ENCODE results near the gene OTUB1. TPM values are rescaled to one million over a fixed set of nuclear protein-coding genes. Genes with fewer than 3 reads are reported as not detected.
A peak's percentile ranks its signal among the peaks of the same experiment; 100 is the strongest.

OTUB1 gene, protein sequence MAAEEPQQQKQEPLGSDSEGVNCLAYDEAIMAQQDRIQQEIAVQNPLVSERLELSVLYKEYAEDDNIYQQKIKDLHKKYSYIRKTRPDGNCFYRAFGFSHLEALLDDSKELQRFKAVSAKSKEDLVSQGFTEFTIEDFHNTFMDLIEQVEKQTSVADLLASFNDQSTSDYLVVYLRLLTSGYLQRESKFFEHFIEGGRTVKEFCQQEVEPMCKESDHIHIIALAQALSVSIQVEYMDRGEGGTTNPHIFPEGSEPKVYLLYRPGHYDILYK
- total RNA-seq, result 10 to 100 TPM; 37.0 to 42.1 TPM
- polyA plus RNA-seq, result 10 to 100 TPM; 37.7 to 67.9 TPM
- long read RNA-seq, donor 1, transcript OTUB1-201 (6 exons, 2,493 nt), result minor isoform, 15 of 77 reads
- long read RNA-seq, donor 1, transcript OTUB1-209 (7 exons, 1,729 nt), result major isoform, 54 of 77 reads
- long read RNA-seq, donor 1, partial matches to known transcripts, result 2 of 77 reads
- long read RNA-seq, donor 1, other reads (novel, unspliced or antisense), result 6 of 77 reads
- long read RNA-seq, donor 2, transcript OTUB1-201 (6 exons, 2,493 nt), result minor isoform, 6 of 49 reads
- long read RNA-seq, donor 2, transcript OTUB1-209 (7 exons, 1,729 nt), result major isoform, 38 of 49 reads
- long read RNA-seq, donor 2, partial matches to known transcripts, result 2 of 49 reads
- long read RNA-seq, donor 2, other reads (novel, unspliced or antisense), result 3 of 49 reads

DNA sequence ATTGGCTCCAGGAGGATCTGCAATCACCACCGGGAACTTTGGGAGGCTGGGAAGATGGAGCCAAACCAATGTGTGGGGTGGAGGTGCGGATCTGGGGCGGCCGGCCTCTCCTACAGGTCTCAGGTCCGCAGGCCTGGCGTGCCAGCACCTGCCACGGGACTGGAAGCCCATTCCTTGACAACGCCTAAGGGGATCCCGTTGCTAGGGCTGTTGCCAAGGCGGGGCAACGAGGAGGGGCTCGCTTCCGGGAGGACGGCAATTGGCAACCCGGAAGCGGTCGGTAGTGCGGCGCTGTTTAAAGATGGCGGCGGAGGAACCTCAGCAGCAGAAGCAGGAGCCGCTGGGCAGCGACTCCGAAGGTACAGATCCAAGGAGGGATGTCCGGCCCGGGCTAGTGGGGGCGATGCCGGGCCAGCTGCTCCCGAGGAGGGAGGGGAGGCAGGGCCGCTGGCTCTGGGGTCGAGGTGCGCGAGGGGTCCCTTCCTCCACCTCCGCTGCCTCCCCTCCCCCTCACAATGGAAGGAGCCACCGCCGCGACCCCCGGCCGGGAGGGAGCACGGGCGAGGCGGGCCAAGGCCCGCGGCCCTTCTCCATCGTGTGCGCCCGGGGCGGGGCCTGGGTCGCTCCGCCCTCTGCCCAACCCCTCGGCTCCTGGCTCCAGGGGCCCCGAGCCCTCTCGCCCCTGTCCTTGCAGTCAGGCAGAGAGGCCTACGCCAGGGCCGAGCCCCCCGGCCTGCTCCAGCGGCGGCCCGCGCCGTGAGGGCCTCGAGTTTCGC, at the start of gene OTUB1:
OTUB1 (plus strand) TSS at position 283 of the 776 bp plus-strand sequence; CDS start at position 302, 19 bp downstream.
- DNase-seq (peak; percentile 96 to 97), ATAC-seq (ENCODE audit: low FRiP score) (peak; percentile 95)
- Histone ChIP-seq H3K4me3 (ENCODE audit: low read length in 2 of 2) (peak within 1 kb of the TSS; percentile 80 to 85), H3K36me3 (ENCODE audit: control insufficient read depth in 1 of 2, insufficient read depth in 2 of 2, low read length in 1 of 2) (no peaks in the 10 kb centered on the region), H3K27me3 (ENCODE audit: control insufficient read depth in 1 of 2, insufficient read depth in 2 of 2, low read length in 1 of 2) (no peaks in the 10 kb centered on the region), H3K9me3 (ENCODE audit: control insufficient read depth, low read length) (no peaks in the 10 kb centered on the region), H3K4me1 (ENCODE audit: control insufficient read depth in 1 of 2, insufficient read depth in 2 of 2, low read length in 2 of 2) (no peaks in the 10 kb centered on the region), H3K27ac (ENCODE audit: low read depth in 1 of 2, low read length in 2 of 2) (peak within 1 kb of the TSS in 1 of 2 donors; percentile 58)
- WGBS, 2 donors, result 0% methylated on average over 42 to 63 of the region's 63 CpGs
- intact Hi-C loops (cut with DNase I), result no loop called here

DNA sequence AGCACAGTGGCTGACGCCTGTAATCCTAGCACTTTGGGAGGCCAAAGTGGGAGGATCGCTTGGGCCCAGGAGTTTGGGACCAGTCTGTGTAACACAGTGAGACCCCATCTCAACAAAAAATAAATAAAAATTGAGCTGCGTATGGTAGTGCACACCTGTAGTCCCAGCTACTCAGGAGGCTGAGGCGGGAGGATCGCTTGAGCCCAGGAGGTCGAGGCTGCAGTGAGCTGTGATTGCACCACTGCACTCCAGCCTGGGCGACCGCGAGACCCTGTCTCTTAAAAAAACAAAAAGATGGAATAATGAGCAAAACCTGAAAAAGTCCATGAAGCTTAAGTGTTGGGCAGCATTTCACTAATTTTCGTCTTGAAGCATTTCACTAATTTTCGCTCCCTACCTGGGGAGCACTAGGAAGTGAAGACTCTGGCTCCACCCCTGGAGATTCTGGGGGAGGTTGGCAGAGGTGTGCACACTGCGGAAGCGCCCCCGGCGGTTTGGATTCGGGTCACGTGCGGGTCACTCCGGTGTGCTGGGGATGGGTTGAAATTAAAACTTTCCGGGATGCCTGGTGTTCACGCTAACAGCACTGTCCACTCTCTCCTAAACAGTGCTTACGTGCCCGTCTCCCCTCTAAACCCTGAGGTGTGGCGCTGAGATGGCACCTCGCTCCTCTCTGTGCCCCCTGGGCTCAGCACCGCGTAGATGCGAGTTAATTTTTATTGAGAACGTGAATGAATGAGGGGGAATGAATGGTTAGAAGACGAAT, 48.3 kb upstream of the OTUB1 start:
- Histone ChIP-seq H3K27ac (ENCODE audit: low read depth in 1 of 2, low read length in 2 of 2) (peak overlapping the region in 1 of 2 donors; percentile 48), H3K9me3 (ENCODE audit: control insufficient read depth, low read length) (no peaks in the 10 kb centered on the region), H3K4me1 (ENCODE audit: control insufficient read depth in 1 of 2, insufficient read depth in 2 of 2, low read length in 2 of 2) (no peaks in the 10 kb centered on the region), H3K27me3 (ENCODE audit: control insufficient read depth in 1 of 2, insufficient read depth in 2 of 2, low read length in 1 of 2) (no peaks in the 10 kb centered on the region), H3K36me3 (ENCODE audit: control insufficient read depth in 1 of 2, insufficient read depth in 2 of 2, low read length in 1 of 2) (no peaks in the 10 kb centered on the region), H3K4me3 (ENCODE audit: low read length in 2 of 2) (peak overlapping the region in 1 of 2 donors; percentile 33)
- DNase-seq (no peak), ATAC-seq (ENCODE audit: low FRiP score) (peak; percentile 8)
- intact Hi-C loops (cut with DNase I), result loop anchor here in 1 of 2 donors (2.0 kb wide), 1 partner anchor 99 kb away; the partner anchor contains the start of gene MARK2
- 28 to 29% methylated on average over 30 of the region's 30 CpGs for WGBS, 2 donors

DNA sequence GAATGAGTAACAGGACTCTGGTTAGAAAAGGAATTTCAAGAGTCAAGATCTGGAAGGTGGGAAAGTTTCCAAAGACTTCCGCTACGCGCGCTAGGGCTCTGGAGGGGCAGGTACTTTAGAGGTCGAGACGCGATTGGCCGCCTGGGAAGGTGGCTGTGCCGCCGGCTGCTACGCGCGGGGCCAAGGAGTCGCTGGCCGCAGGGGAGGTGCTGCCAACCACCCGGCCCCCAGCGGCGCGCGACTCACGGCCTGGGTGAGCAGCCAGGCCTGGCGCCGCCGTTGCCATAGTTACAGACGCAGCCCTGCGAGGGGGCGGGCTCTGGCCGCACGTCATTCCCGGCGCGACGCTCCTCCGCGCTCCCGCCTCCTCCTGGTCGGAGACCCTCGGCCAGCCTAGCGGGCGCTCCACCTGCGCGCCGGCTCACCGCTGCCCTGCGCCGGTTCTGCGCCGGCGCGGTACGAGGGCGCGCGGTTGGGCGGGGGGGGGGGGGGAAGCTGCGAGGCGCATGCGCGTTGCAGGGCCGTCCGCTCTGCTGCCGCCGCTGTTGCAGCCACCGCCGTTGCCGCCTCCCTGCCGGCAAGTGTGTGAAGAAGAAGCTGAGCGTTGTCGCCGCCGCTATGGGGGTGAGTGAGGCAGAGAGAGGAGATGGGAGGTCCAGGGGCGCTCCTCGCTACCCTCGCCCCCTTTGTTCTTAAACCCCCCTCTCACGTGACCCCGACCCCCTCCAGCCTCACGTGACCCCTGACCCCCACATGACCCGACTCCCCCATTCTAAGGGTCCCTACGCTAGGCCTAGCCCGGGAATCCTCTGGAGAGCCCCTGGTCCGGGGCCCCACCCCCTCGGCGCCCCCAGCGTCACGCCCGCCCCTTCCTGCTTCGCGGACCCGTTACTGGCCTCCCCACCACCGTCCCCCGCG, 47.5 kb upstream of the OTUB1 start, which contains the start of gene NAA40:
NAA40 (plus strand) TSS at position 524 of the 918 bp plus-strand sequence; CDS start at position 619, 95 bp downstream.
- no peaks in the 10 kb centered on the region for H3K9me3 ChIP-seq (ENCODE audit: control insufficient read depth, low read length)
- DNase-seq (peak; percentile 95 to 97), ATAC-seq (ENCODE audit: low FRiP score) (peak; percentile 95)
- peak within 1 kb of the TSS; percentile 33 to 71 for H3K4me3 ChIP-seq (ENCODE audit: low read length in 2 of 2)
- H3K4me1 ChIP-seq (ENCODE audit: control insufficient read depth in 1 of 2, insufficient read depth in 2 of 2, low read length in 2 of 2), result no peaks in the 10 kb centered on the region
- H3K27me3 ChIP-seq (ENCODE audit: control insufficient read depth in 1 of 2, insufficient read depth in 2 of 2, low read length in 1 of 2), result no peaks in the 10 kb centered on the region
- 0% methylated on average over 48 to 92 of the region's 92 CpGs for WGBS, 2 donors
- peak within 1 kb of the TSS in 1 of 2 donors; percentile 48 for H3K27ac ChIP-seq (ENCODE audit: low read depth in 1 of 2, low read length in 2 of 2)
- intact Hi-C loops (cut with DNase I), result loop anchor here in 1 of 2 donors (2.0 kb wide), 1 partner anchor 100 kb away; the partner anchor contains the start of gene MARK2
- no peaks in the 10 kb centered on the region for H3K36me3 ChIP-seq (ENCODE audit: control insufficient read depth in 1 of 2, insufficient read depth in 2 of 2, low read length in 1 of 2)

DNA sequence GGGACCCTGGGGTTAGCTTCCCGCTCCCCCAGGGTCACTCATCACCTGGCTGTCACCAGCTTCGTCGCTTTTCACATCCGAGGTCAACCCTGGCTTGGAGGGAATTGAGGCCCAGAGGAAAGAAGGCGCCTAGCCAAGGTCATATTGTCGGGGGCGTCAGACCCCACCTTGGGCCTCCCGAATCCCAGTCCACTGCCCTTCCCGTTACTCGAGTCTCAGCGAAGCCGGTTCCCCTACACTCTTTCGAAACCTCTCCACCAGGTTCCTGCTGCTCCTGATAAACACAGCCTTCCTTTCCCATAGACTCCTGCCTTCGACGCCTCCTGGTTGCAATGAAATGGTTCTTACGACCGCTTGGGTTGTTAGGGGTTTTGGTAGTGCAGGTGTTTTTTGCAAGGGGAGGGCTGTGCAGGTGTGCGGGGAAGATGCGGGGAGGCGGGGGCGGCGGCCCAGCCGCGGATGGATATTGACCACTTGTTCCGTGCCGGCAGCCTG, 46.8 kb upstream of the OTUB1 start:
- WGBS, 2 donors, result 3% methylated on average over 26 of the region's 26 CpGs
- no peak for DNase-seq
- H3K9me3 ChIP-seq (ENCODE audit: control insufficient read depth, low read length), result no peaks in the 10 kb centered on the region
- intact Hi-C loops (cut with DNase I), result loop anchor here in 1 of 2 donors (2.0 kb wide), 1 partner anchor 101 kb away; the partner anchor contains the start of gene MARK2
- peak overlapping the region; percentile 33 to 71 for H3K4me3 ChIP-seq (ENCODE audit: low read length in 2 of 2)
- H3K4me1 ChIP-seq (ENCODE audit: control insufficient read depth in 1 of 2, insufficient read depth in 2 of 2, low read length in 2 of 2), result no peaks in the 10 kb centered on the region
- H3K27ac ChIP-seq (ENCODE audit: low read depth in 1 of 2, low read length in 2 of 2), result no peak overlapping the region
- no peaks in the 10 kb centered on the region for H3K27me3 ChIP-seq (ENCODE audit: control insufficient read depth in 1 of 2, insufficient read depth in 2 of 2, low read length in 1 of 2)
- no peak for ATAC-seq (ENCODE audit: low FRiP score)
- no peaks in the 10 kb centered on the region for H3K36me3 ChIP-seq (ENCODE audit: control insufficient read depth in 1 of 2, insufficient read depth in 2 of 2, low read length in 1 of 2)

DNA sequence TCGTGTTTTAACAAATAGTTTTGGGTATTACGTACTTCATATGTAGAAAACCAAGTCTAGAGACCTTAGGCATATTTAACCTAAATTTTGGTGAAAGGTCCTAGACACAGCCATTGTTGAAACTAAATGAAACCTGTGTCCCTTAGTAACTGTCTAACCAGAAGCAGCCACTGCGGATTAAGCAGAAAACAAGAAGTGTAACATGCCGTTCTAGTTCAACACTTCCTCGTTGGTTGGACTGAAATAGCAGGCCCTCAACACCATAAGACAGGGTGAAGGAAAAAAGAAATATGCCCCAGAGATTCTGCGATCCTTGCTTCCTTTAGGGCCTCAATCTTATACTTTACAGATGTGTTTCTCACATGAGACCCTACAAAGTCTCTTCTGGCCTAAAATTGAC, 45.5 kb upstream of the OTUB1 start:
- WGBS, 2 donors, result 78 to 81% methylated on average over 6 of the region's 6 CpGs
- no peaks in the 10 kb centered on the region for H3K36me3 ChIP-seq (ENCODE audit: control insufficient read depth in 1 of 2, insufficient read depth in 2 of 2, low read length in 1 of 2)
- no peak overlapping the region for H3K27ac ChIP-seq (ENCODE audit: low read depth in 1 of 2, low read length in 2 of 2)
- ATAC-seq (ENCODE audit: low FRiP score) (no peak), DNase-seq (no peak)
- H3K4me3 ChIP-seq (ENCODE audit: low read length in 2 of 2), result no peak overlapping the region
- no peaks in the 10 kb centered on the region for H3K9me3 ChIP-seq (ENCODE audit: control insufficient read depth, low read length)
- H3K27me3 ChIP-seq (ENCODE audit: control insufficient read depth in 1 of 2, insufficient read depth in 2 of 2, low read length in 1 of 2), result no peaks in the 10 kb centered on the region
- intact Hi-C loops (cut with DNase I), result no loop called here
- no peaks in the 10 kb centered on the region for H3K4me1 ChIP-seq (ENCODE audit: control insufficient read depth in 1 of 2, insufficient read depth in 2 of 2, low read length in 2 of 2)

DNA sequence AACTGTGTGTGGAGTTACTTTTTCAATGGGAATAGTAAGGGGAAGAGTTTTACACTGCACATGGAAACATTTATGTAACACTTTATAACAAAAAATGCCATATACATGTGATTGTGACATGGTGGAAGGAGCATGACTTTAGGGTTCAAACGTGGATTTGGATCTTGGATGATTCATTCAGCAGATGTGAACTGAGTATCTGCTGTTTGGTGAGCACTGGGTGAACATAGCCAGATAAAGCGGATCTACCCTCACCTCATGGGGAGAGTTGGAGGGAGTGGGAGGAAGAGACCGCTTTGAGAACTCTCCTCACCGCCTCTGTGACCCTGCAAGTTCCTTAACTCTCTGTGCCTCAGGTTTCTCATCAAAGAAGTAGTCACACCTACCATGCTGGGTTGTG, 44.3 kb upstream of the OTUB1 start:
- Histone ChIP-seq H3K9me3 (ENCODE audit: control insufficient read depth, low read length) (no peaks in the 10 kb centered on the region), H3K27me3 (ENCODE audit: control insufficient read depth in 1 of 2, insufficient read depth in 2 of 2, low read length in 1 of 2) (no peaks in the 10 kb centered on the region), H3K4me1 (ENCODE audit: control insufficient read depth in 1 of 2, insufficient read depth in 2 of 2, low read length in 2 of 2) (no peaks in the 10 kb centered on the region), H3K4me3 (ENCODE audit: low read length in 2 of 2) (no peak overlapping the region), H3K36me3 (ENCODE audit: control insufficient read depth in 1 of 2, insufficient read depth in 2 of 2, low read length in 1 of 2) (no peaks in the 10 kb centered on the region), H3K27ac (ENCODE audit: low read depth in 1 of 2, low read length in 2 of 2) (no peak overlapping the region)
- intact Hi-C loops (cut with DNase I), result no loop called here
- DNase-seq (no peak), ATAC-seq (ENCODE audit: low FRiP score) (no peak)
- 83 to 88% methylated on average over 4 of the region's 4 CpGs for WGBS, 2 donors

DNA sequence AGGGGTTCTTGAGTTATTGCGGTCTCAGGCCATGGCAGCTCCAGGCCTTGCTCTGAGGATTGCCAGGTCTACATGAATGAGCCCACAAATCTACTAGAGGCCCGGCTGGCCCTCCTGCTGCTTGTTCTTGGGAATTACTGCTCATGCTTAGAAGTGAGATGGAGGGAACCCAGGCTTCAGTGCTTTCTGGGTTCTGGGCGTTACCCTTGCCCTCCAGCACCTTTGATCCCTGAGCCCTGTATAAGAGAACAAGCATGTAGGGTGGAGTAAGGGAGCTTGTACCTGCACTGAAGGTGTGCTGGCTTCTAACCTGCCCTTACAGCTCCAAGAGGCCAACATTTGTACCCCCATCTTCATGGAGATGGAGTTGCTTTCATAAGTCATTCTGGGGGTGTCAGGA, 43.4 kb upstream of the OTUB1 start:
- Histone ChIP-seq H3K27me3 (ENCODE audit: control insufficient read depth in 1 of 2, insufficient read depth in 2 of 2, low read length in 1 of 2) (no peaks in the 10 kb centered on the region), H3K36me3 (ENCODE audit: control insufficient read depth in 1 of 2, insufficient read depth in 2 of 2, low read length in 1 of 2) (no peaks in the 10 kb centered on the region), H3K4me1 (ENCODE audit: control insufficient read depth in 1 of 2, insufficient read depth in 2 of 2, low read length in 2 of 2) (no peaks in the 10 kb centered on the region), H3K27ac (ENCODE audit: low read depth in 1 of 2, low read length in 2 of 2) (no peak overlapping the region), H3K4me3 (ENCODE audit: low read length in 2 of 2) (no peak overlapping the region), H3K9me3 (ENCODE audit: control insufficient read depth, low read length) (no peaks in the 10 kb centered on the region)
- DNase-seq, result no peak
- intact Hi-C loops (cut with DNase I), result no loop called here
- no peak for ATAC-seq (ENCODE audit: low FRiP score)
- 87 to 93% methylated on average over 3 of the region's 3 CpGs for WGBS, 2 donors
